ENCODE measurements around the gene SASH3.

DNA sequence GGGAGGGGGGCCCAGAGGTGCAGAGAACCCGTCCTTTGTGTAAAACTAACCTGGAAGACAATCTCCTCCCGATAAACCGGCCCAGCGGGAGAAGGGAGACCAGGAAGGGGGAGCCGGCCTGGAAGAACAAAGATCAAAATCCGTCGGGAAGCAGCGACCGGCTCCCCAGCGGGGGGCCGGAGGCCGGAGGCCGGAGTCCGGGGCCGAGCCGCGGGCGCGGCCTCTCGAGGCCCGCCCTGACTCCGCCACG, 63.4 kb downstream of the SASH3 start:
- TF ChIP-seq, protein P1, sequence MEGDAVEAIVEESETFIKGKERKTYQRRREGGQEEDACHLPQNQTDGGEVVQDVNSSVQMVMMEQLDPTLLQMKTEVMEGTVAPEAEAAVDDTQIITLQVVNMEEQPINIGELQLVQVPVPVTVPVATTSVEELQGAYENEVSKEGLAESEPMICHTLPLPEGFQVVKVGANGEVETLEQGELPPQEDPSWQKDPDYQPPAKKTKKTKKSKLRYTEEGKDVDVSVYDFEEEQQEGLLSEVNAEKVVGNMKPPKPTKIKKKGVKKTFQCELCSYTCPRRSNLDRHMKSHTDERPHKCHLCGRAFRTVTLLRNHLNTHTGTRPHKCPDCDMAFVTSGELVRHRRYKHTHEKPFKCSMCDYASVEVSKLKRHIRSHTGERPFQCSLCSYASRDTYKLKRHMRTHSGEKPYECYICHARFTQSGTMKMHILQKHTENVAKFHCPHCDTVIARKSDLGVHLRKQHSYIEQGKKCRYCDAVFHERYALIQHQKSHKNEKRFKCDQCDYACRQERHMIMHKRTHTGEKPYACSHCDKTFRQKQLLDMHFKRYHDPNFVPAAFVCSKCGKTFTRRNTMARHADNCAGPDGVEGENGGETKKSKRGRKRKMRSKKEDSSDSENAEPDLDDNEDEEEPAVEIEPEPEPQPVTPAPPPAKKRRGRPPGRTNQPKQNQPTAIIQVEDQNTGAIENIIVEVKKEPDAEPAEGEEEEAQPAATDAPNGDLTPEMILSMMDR (IDR thresholded peaks at IDR 0.05; ENCODE audit: low read depth, low read length, poor library complexity, severe bottlenecking), result no peak
- no peak for TF ChIP-seq EZH2phosphoT487 (IDR thresholded peaks at IDR 0.05; ENCODE audit: borderline replicate concordance, low read length)
